Muscle layer of duodenum (tissue), 2 donors: Measurements from ENCODE around the gene PIGT.
A peak's percentile ranks its signal among the peaks of the same experiment; 100 is the strongest.

Source experiments
- H3K27ac ChIP-seq: one replicate; pipeline ENCODE4 v1.7.0; 2013; ENCODE audit warnings: mild to moderate bottlenecking, low read length
- H3K27me3 ChIP-seq: one replicate; pipeline ENCODE4 v1.7.0; 2013; ENCODE audit warnings: low read depth, mild to moderate bottlenecking, control low read depth, low read length
- H3K36me3 ChIP-seq, 2 donors: one replicate each; pipeline ENCODE4 v1.7.0; 2013; ENCODE audit warnings: low read length in 2 of 2, control low read depth in 1 of 2, mild to moderate bottlenecking in 1 of 2; ENCODE audit not compliant: insufficient read depth in 2 of 2, control insufficient read depth in 1 of 2
- H3K4me1 ChIP-seq, 2 donors: one replicate each; pipeline ENCODE4 v1.7.0; 2013; ENCODE audit warnings: low read length in 2 of 2, mild to moderate bottlenecking in 2 of 2, control low read depth in 1 of 2, moderate library complexity in 1 of 2; ENCODE audit not compliant: insufficient read depth in 2 of 2, control insufficient read depth in 1 of 2
- H3K4me3 ChIP-seq, 2 donors: one replicate each; pipeline ENCODE4 v1.7.0; 2013; ENCODE audit warnings: low read length in 2 of 2, low read depth in 1 of 2, mild to moderate bottlenecking in 1 of 2
- H3K9me3 ChIP-seq, 2 donors: one replicate each; pipeline ENCODE4 v1.7.0; 2013; ENCODE audit warnings: low read length in 2 of 2, control low read depth in 1 of 2, mild to moderate bottlenecking in 1 of 2; ENCODE audit not compliant: control insufficient read depth in 1 of 2
- donor health status: healthy.

The PIGT gene

DNA sequence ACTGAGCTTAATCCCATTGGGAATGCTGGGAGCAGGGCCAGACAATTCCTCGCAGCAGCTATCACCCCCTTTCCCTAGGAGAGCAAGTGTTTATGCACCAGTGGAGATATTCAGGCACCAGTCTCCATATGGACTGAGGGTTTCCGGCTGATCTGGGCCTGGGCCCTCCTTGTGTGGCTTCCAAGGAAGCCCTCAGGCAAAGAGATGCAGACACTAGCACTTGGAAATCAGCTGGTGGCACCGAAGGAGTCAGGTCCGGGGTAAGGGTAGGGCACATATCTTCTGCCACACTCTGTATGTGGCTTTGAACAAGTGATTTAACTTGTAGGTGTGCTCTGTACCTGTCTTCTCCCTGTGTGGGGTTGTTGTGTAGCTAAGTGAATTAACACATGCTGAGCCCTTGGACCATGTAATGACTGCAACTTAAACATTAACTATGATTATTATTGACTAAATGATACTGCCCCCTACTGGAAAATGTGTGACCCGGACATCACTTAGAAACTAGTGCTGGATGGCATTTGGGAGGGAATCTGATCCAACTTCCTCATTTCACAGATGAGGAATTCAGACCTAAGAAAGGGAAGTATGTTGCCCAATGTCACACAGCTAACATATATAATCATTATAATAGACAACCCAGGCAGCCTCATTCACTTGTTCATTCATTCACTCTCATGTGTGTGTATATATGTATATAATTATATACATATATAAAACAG is 34.3 kb downstream of the PIGT start:
- no peaks in the 10 kb centered on the region for H3K9me3 ChIP-seq
- H3K36me3 ChIP-seq, result no peaks in the 10 kb centered on the region
- peak overlapping the region; percentile 81 for H3K27ac ChIP-seq
- no peaks in the 10 kb centered on the region for H3K27me3 ChIP-seq
- peaks cover 0 to 7% of the 10 kb centered on the region in 2 donors for H3K4me1 ChIP-seq
- no peak overlapping the region for H3K4me3 ChIP-seq

- Histone ChIP-seq H3K9me3 (no peaks in the 10 kb centered on the region), H3K27ac (no peak overlapping the region), H3K36me3 (no peaks in the 10 kb centered on the region), H3K4me1 (peaks cover 0 to 7% of the 10 kb centered on the region in 2 donors), H3K4me3 (no peak overlapping the region), H3K27me3 (no peaks in the 10 kb centered on the region)
These were observed 36.3 kb downstream of the PIGT start for GRCh38 chr20:45452238-45452637.

DNA sequence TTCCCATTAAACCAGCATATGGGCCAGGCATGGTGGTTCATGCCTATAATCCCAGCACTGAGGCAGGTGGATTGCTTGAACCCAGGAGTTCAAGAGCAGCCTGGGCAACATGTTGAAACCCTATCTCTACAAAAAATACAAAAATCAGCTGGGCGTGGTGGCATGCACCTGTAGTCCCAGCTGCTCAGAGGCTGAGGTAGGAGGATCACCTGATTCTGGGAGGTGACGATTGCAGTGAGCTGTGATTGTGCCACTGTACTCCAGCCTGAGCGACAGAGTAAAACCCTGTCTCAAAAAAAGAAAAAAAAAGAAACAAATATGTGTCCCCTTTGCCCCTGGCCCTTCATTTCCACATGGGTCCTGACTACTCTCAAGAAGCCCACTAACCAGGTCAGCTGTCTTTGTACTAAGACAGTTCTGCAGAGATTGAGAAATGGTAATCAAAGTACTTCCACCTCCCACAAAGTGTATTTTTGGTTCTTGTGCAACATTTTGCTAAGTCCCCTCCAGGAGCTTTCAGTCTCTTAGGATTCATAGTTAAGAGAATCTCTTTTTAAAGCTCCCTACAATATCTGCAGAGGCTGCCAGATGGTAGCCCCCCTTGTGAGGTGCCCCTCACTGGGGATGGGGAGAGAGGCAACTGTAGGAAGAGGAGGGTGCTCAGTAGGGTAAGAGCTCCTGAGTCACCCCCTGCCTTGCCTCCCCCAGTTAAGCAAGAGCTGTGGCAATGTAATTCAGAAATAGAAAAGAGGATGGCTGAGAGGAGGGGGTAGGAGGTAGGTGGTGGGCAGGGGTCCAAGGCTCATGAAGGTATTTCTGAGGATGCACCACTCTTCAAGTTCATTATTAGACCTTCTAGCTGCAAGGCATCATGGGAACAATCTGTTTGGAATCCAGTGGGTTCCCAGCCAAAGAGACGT is 37.1 kb downstream of the PIGT start:
- no peak overlapping the region for H3K4me3 ChIP-seq

GRCh38 chr20:45456632-45457031 is 40.7 kb downstream of the PIGT start:
- no peak overlapping the region for H3K27ac ChIP-seq
- H3K36me3 ChIP-seq, result no peaks in the 10 kb centered on the region
- H3K4me3 ChIP-seq, result no peak overlapping the region
- no peaks in the 10 kb centered on the region for H3K4me1 ChIP-seq
- H3K9me3 ChIP-seq, result no peaks in the 10 kb centered on the region
- no peaks in the 10 kb centered on the region for H3K27me3 ChIP-seq

More for the DNA sequence above, 37.1 kb downstream of the PIGT start:
- Histone ChIP-seq H3K36me3 (no peaks in the 10 kb centered on the region), H3K27me3 (no peaks in the 10 kb centered on the region), H3K27ac (no peak overlapping the region), H3K9me3 (no peaks in the 10 kb centered on the region), H3K4me1 (peaks cover 0 to 7% of the 10 kb centered on the region in 2 donors)

DNA sequence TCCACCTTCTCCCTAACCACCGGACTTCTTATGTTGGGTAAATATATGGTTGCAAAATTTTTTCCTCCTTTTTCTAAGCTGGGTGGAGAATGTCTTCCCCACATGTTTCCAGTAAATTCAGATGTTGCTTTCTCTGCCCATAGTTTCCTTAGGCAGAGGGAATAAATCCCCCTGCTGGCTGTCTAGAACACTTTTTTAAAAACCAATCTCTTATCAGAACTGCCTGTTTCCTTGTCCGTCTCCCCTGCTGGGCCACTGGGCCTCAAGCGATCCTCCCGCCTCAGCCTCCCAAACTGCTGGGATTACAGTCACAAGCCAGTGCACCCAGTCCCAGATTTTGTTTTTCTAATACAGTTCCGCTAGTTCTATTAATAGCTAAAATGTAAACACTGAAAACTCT is 43.7 kb downstream of the PIGT start:
- Histone ChIP-seq H3K9me3 (no peaks in the 10 kb centered on the region), H3K36me3 (no peaks in the 10 kb centered on the region), H3K4me3 (no peak overlapping the region), H3K4me1 (no peaks in the 10 kb centered on the region), H3K27me3 (peaks cover 4% of the 10 kb centered on the region), H3K27ac (no peak overlapping the region)

GRCh38 chr20:45461225-45461624 is 45.3 kb downstream of the PIGT start:
- Histone ChIP-seq H3K4me3 (no peak overlapping the region), H3K36me3 (no peaks in the 10 kb centered on the region), H3K27me3 (peaks cover 4% of the 10 kb centered on the region), H3K9me3 (no peaks in the 10 kb centered on the region), H3K4me1 (no peaks in the 10 kb centered on the region), H3K27ac (no peak overlapping the region)

DNA sequence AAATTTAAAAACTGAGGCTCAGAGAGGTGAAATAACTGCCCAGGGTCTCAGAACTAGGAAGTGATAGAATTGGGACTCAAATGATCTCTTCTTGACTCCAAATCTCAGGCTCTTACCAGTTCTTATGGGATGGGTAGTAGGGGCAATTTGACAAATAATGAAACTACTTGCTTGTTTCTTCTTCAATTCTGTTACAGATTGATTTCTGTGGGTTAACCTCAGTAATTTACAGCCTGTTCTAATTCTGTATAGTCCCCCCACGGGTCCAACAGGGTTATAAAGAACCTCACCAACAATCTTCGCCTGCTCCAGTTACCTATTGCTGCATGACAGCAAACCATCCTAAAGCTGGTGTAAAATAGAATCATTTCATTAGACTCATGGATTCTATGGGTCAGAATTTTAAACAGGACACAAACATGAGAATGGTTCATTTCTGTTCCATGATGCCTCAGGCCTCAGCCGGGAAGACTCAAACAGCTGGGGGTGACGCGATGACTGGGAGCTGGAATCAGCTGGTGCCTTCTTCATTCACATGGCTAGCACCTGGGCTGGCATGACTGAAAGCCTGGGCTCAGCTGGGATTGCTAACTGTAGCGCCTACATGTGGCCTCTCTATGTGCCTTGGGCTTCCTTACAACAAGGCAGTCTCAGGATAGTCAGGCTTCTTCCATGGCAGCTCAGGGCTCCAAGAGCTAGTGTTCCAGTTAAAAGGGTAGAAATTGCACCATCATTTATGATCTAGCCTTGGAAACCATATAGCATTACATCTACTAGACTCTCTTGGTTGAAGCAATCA is 47.0 kb downstream of the PIGT start:
- peaks cover 4% of the 10 kb centered on the region for H3K27me3 ChIP-seq
- no peak overlapping the region for H3K4me3 ChIP-seq
- H3K9me3 ChIP-seq, result no peaks in the 10 kb centered on the region
- H3K36me3 ChIP-seq, result no peaks in the 10 kb centered on the region
- H3K27ac ChIP-seq, result no peak overlapping the region
- no peaks in the 10 kb centered on the region for H3K4me1 ChIP-seq

DNA sequence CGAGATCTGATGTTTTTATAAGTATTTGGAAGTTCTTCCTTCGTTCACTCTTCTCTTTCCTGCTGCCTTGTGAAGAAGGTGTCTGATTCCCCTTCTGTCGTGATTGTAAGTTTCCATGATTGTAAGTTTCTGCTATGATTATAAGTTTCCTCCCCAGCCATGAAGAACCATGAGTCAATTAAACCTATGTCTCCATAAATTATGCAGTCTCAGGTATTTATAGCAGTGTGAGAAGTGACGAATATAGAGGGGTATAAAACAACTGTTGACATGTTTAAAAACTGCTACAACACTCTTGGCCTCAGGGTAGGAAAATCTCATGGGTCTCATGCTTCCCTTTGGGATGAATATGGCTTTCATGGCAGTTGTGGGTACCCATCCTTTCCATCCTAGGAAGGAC is 47.8 kb downstream of the PIGT start:
- H3K27me3 ChIP-seq, result peaks cover 4% of the 10 kb centered on the region
- H3K4me3 ChIP-seq, result no peak overlapping the region
- no peak overlapping the region for H3K27ac ChIP-seq
- H3K36me3 ChIP-seq, result no peaks in the 10 kb centered on the region
- no peaks in the 10 kb centered on the region for H3K4me1 ChIP-seq
- H3K9me3 ChIP-seq, result no peaks in the 10 kb centered on the region

GRCh38 chr20:45465491-45466266 is 49.7 kb downstream of the PIGT start:
- H3K27ac ChIP-seq, result no peak overlapping the region
- peaks cover 5% of the 10 kb centered on the region for H3K27me3 ChIP-seq

DNA sequence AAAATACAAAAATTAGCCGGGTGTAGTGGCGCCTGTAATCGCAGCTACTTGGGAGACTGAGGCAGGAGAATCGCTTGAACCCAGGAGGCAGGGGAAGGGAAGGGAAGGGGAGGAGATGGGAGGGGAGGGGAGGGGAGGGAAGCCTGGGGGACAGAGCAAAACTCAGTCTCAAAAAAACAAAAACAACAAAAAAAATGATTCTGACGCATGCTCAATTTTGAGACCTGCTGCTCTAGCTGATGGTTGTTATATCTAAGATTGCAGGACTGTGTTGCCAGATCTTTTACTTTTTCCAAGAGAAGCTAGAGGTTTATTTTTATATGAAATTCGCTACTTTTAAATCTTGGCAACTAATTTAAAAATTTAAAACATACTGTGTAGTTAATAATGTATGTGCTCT is 51.2 kb downstream of the PIGT start:
- Histone ChIP-seq H3K9me3 (no peaks in the 10 kb centered on the region), H3K4me1 (peaks cover 0 to 20% of the 10 kb centered on the region in 2 donors), H3K4me3 (no peak overlapping the region), H3K36me3 (no peaks in the 10 kb centered on the region), H3K27ac (no peak overlapping the region), H3K27me3 (peaks cover 14% of the 10 kb centered on the region)

More at GRCh38 chr20:45465491-45466266, 49.7 kb downstream of the PIGT start:
- Histone ChIP-seq H3K4me1 (peaks cover 0 to 16% of the 10 kb centered on the region in 2 donors), H3K36me3 (no peaks in the 10 kb centered on the region), H3K9me3 (no peaks in the 10 kb centered on the region), H3K4me3 (no peak overlapping the region)
